Central memory CD8-positive, alpha-beta T cell (primary cell): ENCODE results near the gene PIK3R1.

ENCODE experiments used
- ATAC-seq: fragments of 150-1000 bp; cut with Tn5 transposase; replicated peaks from 2 replicates; pipeline ENCODE4 v1.10.0; 2022; ENCODE audit warnings: mild to moderate bottlenecking, moderate FRiP score, moderate number of reproducible peaks; ENCODE audit not compliant: poor library complexity, severe bottlenecking; ENCODE audit errors: extremely low read depth
- DNase-seq, 2 donors: peaks; one replicate each; pipeline ENCODE4 v3.0.0; 2021; ENCODE audit warnings: low spot score in 2 of 2
- H3K27ac Mint-ChIP-seq: one replicate; pipeline ENCODE4 v1.8.0; 2022; ENCODE audit warnings: low read depth, mild to moderate bottlenecking, moderate library complexity, mixed read lengths
- H3K27me3 Mint-ChIP-seq: one replicate; pipeline ENCODE4 v1.8.0; 2022; ENCODE audit warnings: mixed read lengths
- H3K36me3 Mint-ChIP-seq: one replicate; pipeline ENCODE4 v1.8.0; 2022; ENCODE audit warnings: mild to moderate bottlenecking, moderate library complexity, mixed read lengths; ENCODE audit not compliant: insufficient read depth
- H3K4me1 Mint-ChIP-seq: one replicate; pipeline ENCODE4 v1.8.0; 2022; ENCODE audit warnings: mixed read lengths
- H3K4me3 Mint-ChIP-seq: one replicate; pipeline ENCODE4 v1.8.0; 2022; ENCODE audit warnings: mild to moderate bottlenecking, moderate library complexity, mixed read lengths
- H3K9me3 Mint-ChIP-seq: one replicate; pipeline ENCODE4 v1.8.0; 2022; ENCODE audit warnings: mixed read lengths

The PIK3R1 gene

GRCh38 chr5:68237715-68238114 lies 22.2 kb downstream of the PIK3R1 start:
- Mint-ChIP-seq H3K4me3 (no peak overlapping the region), H3K36me3 (peaks cover 12% of the 10 kb centered on the region), H3K4me1 (peaks cover 77% of the 10 kb centered on the region), H3K9me3 (no peaks in the 10 kb centered on the region), H3K27ac (peak overlapping the region; percentile 71), H3K27me3 (no peaks in the 10 kb centered on the region)
- DNase-seq: no peak
- ATAC-seq: no peak

- DNase-seq: peak; percentile 62 to 77
- Mint-ChIP-seq H3K27ac (peak overlapping the region; percentile 68), H3K36me3 (peaks cover 11% of the 10 kb centered on the region), H3K4me1 (peaks cover 73% of the 10 kb centered on the region), H3K27me3 (no peaks in the 10 kb centered on the region), H3K4me3 (peak overlapping the region; percentile 17), H3K9me3 (no peaks in the 10 kb centered on the region)
- ATAC-seq: peak; percentile 99
Measured at GRCh38 chr5:68239487-68239886, 23.9 kb downstream of the PIK3R1 start.

GRCh38 chr5:68240202-68240601 lies 24.6 kb downstream of the PIK3R1 start:
- Mint-ChIP-seq H3K9me3 (no peaks in the 10 kb centered on the region), H3K27me3 (no peaks in the 10 kb centered on the region), H3K36me3 (peaks cover 13% of the 10 kb centered on the region), H3K4me3 (no peak overlapping the region), H3K27ac (peak overlapping the region; percentile 74), H3K4me1 (peaks cover 77% of the 10 kb centered on the region)
- DNase-seq (no peak), ATAC-seq (peak; percentile 15)

GRCh38 chr5:68240771-68241170 lies 25.2 kb downstream of the PIK3R1 start:
- no peak for DNase-seq
- no peaks in the 10 kb centered on the region for H3K9me3 Mint-ChIP-seq
- peaks cover 11% of the 10 kb centered on the region for H3K36me3 Mint-ChIP-seq
- no peak overlapping the region for H3K4me3 Mint-ChIP-seq
- peaks cover 77% of the 10 kb centered on the region for H3K4me1 Mint-ChIP-seq
- no peaks in the 10 kb centered on the region for H3K27me3 Mint-ChIP-seq
- H3K27ac Mint-ChIP-seq: peak overlapping the region; percentile 74
- no peak for ATAC-seq

DNA sequence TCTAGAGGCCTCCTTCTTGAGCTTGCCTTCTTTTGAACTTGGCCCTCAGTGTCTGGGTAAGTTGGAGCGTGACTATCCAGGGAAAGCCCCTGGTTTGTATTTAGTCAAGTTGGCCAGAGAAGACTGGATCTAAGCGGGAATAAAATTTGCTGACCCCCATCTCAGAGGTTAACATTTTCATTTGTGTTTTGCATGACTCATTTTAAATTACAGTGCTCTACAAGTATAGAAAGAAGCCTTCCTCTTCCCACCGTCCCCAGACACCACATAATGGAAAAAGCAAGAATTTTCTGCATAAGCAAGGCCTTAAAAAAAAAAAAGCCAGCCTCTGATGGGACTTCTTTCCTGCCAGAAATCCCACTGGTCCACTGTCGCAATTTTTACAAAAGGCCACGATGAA lies 27.2 kb downstream of the PIK3R1 start:
- peaks cover 14% of the 10 kb centered on the region for H3K36me3 Mint-ChIP-seq
- DNase-seq: no peak
- H3K4me1 Mint-ChIP-seq: peaks cover 71% of the 10 kb centered on the region
- ATAC-seq: no peak
- no peaks in the 10 kb centered on the region for H3K27me3 Mint-ChIP-seq
- peak overlapping the region; percentile 86 for H3K27ac Mint-ChIP-seq
- no peaks in the 10 kb centered on the region for H3K9me3 Mint-ChIP-seq
- H3K4me3 Mint-ChIP-seq: no peak overlapping the region

DNA sequence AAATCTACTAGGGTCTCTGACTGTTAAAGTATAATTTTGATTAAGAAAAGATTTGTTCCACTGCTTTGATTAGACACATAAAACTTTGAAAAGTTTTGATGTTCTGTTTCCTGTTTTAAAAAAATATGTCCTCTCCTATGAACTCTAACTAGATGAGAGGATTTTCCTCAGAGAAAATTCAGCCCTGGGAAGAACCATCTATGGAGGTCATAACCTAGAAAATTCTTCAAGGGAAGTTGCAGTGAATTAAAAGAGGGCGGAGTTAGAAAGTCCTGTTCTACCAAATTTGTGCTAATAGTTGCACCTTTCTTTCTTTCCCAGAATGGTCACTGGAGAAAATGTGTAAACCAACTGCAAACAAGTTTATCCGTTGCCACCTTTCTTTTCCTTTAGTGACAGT lies 27.7 kb downstream of the PIK3R1 start:
- Mint-ChIP-seq H3K27ac (peak overlapping the region; percentile 86), H3K4me3 (peak overlapping the region; percentile 31), H3K27me3 (no peaks in the 10 kb centered on the region), H3K9me3 (no peaks in the 10 kb centered on the region), H3K36me3 (peaks cover 14% of the 10 kb centered on the region), H3K4me1 (peaks cover 66% of the 10 kb centered on the region)
- DNase-seq (no peak), ATAC-seq (no peak)

- ATAC-seq (no peak), DNase-seq (no peak)
- H3K9me3 Mint-ChIP-seq: no peaks in the 10 kb centered on the region
- H3K4me1 Mint-ChIP-seq: peaks cover 66% of the 10 kb centered on the region
- peak overlapping the region; percentile 31 for H3K4me3 Mint-ChIP-seq
- H3K27ac Mint-ChIP-seq: peak overlapping the region; percentile 86
- peaks cover 16% of the 10 kb centered on the region for H3K36me3 Mint-ChIP-seq
- H3K27me3 Mint-ChIP-seq: no peaks in the 10 kb centered on the region
Measured at GRCh38 chr5:68243681-68244080, 28.1 kb downstream of the PIK3R1 start.

- DNase-seq: no peak
- ATAC-seq: no peak
- Mint-ChIP-seq H3K9me3 (no peaks in the 10 kb centered on the region), H3K4me1 (peaks cover 69% of the 10 kb centered on the region), H3K27ac (no peak overlapping the region), H3K4me3 (no peak overlapping the region), H3K27me3 (no peaks in the 10 kb centered on the region), H3K36me3 (peaks cover 16% of the 10 kb centered on the region)
Measured at GRCh38 chr5:68245319-68245718, 29.8 kb downstream of the PIK3R1 start.

GRCh38 chr5:68246802-68247201 lies 31.2 kb downstream of the PIK3R1 start:
- ATAC-seq: no peak
- H3K36me3 Mint-ChIP-seq: peaks cover 16% of the 10 kb centered on the region
- no peak overlapping the region for H3K4me3 Mint-ChIP-seq
- peak overlapping the region; percentile 19 for H3K27ac Mint-ChIP-seq
- DNase-seq: no peak
- H3K4me1 Mint-ChIP-seq: peaks cover 72% of the 10 kb centered on the region
- H3K9me3 Mint-ChIP-seq: no peaks in the 10 kb centered on the region
- H3K27me3 Mint-ChIP-seq: no peaks in the 10 kb centered on the region

DNA sequence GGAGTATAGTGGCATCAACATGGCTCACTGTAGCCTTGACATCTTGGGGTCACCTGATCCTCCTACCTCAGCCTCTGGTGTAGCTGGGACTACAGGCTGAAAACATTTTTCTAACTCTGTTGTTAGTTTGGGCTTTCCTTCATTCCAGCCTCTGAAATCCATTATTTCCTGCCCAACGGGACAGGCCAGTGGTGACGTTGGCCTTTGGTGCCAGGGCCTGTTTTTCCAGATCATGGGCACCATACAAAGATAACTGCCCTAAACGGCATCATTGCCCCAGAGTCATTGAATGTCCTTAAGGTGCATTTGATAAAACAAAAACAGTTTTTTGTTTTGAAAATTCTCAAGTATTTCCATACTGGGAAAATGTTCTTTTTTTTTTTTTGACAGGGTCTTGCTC lies 32.1 kb downstream of the PIK3R1 start:
- H3K27ac Mint-ChIP-seq: no peak overlapping the region
- no peak overlapping the region for H3K4me3 Mint-ChIP-seq
- ATAC-seq (no peak), DNase-seq (no peak)
- no peaks in the 10 kb centered on the region for H3K27me3 Mint-ChIP-seq
- H3K36me3 Mint-ChIP-seq: peaks cover 11% of the 10 kb centered on the region
- no peaks in the 10 kb centered on the region for H3K9me3 Mint-ChIP-seq
- peaks cover 72% of the 10 kb centered on the region for H3K4me1 Mint-ChIP-seq

DNA sequence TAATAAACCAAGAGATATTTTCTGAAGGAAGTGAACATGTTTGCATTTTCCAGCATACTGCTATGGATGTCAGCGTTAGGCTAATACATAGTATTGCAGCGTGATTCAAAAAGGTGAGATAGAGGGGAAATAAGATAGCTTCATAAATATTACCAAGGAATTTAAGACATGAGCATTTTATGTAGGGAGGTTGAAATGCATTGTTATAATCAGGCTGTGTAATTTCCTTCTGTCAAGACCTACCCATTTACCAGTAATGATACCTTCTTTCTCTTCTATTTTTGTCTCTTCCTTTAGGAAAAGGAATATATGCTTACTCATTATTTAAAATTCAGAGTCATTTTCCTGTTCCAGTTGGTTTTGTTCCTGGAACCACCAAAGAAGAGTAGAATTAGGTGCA lies 33.3 kb downstream of the PIK3R1 start:
- ATAC-seq: no peak
- H3K9me3 Mint-ChIP-seq: no peaks in the 10 kb centered on the region
- peaks cover 73% of the 10 kb centered on the region for H3K4me1 Mint-ChIP-seq
- peak overlapping the region; percentile 55 for H3K27ac Mint-ChIP-seq
- H3K36me3 Mint-ChIP-seq: peaks cover 12% of the 10 kb centered on the region
- H3K4me3 Mint-ChIP-seq: no peak overlapping the region
- H3K27me3 Mint-ChIP-seq: no peaks in the 10 kb centered on the region
- no peak for DNase-seq

GRCh38 chr5:68249520-68249919 lies 34.0 kb downstream of the PIK3R1 start:
- Mint-ChIP-seq H3K27me3 (no peaks in the 10 kb centered on the region), H3K4me3 (no peak overlapping the region), H3K36me3 (peaks cover 10% of the 10 kb centered on the region), H3K4me1 (peaks cover 73% of the 10 kb centered on the region), H3K27ac (peak overlapping the region; percentile 55), H3K9me3 (no peaks in the 10 kb centered on the region)
- ATAC-seq (no peak), DNase-seq (no peak)

GRCh38 chr5:68250661-68251298 lies 35.2 kb downstream of the PIK3R1 start:
- H3K27ac Mint-ChIP-seq: peak overlapping the region; percentile 50
- peak overlapping the region; percentile 39 for H3K4me3 Mint-ChIP-seq
- no peaks in the 10 kb centered on the region for H3K9me3 Mint-ChIP-seq
- ATAC-seq: no peak
- no peak for DNase-seq
- H3K36me3 Mint-ChIP-seq: peaks cover 8% of the 10 kb centered on the region
- H3K27me3 Mint-ChIP-seq: no peaks in the 10 kb centered on the region
- H3K4me1 Mint-ChIP-seq: peaks cover 81% of the 10 kb centered on the region
